ENCODE results near the gene IQSEC1.

The IQSEC1 gene

GRCh38 chr3:13053420-13053819 lies 19.8 kb downstream of the IQSEC1 start:
- H2BK15ac ChIP-seq (ENCODE audit: low read length) = no peak overlapping the region
- H2BK120ac ChIP-seq (ENCODE audit: low read depth, low read length) = no peak overlapping the region
- H3K9ac ChIP-seq (ENCODE audit: low read depth, low read length, poor library complexity) = no peak overlapping the region
- no peak overlapping the region for H2AK5ac ChIP-seq (ENCODE audit: low read depth, low read length)
- no peaks in the 10 kb centered on the region for H3K27me3 ChIP-seq (ENCODE audit: control insufficient read depth in 3 of 3, insufficient read depth in 3 of 3, low read depth in 1 of 3, low read length in 3 of 3)
- no peak overlapping the region for H4K8ac ChIP-seq (ENCODE audit: low read depth, low read length)
- no peak overlapping the region for H3K4me2 ChIP-seq (ENCODE audit: insufficient read depth, low read length, poor library complexity, severe bottlenecking)
- no peak overlapping the region for H3K23ac ChIP-seq (ENCODE audit: low read depth, low read length, poor library complexity)
- no peak overlapping the region for H3K4me3 ChIP-seq (ENCODE audit: low read length in 2 of 2)
- no peak overlapping the region for H2BK12ac ChIP-seq (ENCODE audit: low read length)
- H4K91ac ChIP-seq (ENCODE audit: low read depth, low read length, poor library complexity) = no peak overlapping the region
- no peak overlapping the region for H3K4ac ChIP-seq (ENCODE audit: low read length)
- DNase-seq (ENCODE audit: low spot score) = no peak
- no peaks in the 10 kb centered on the region for H3K36me3 ChIP-seq (replicated peaks in 1 of 2; ENCODE audit: control insufficient read depth in 2 of 2, insufficient read depth in 2 of 2, low read length in 2 of 2)
- H3K9me3 ChIP-seq (replicated peaks in 1 of 2; ENCODE audit: control insufficient read depth in 2 of 2, insufficient read depth in 1 of 2, low read depth in 1 of 2, low read length in 2 of 2) = no peaks in the 10 kb centered on the region
- no CpG with 5 or more reads among the region's 8 CpGs for WGBS, 2 donors (ENCODE audit: extremely low coverage in 2 of 2, insufficient read length in 2 of 2, insufficient replicate concordance in 1 of 2)
- H3K14ac ChIP-seq (ENCODE audit: low read length) = no peak overlapping the region
- no peak overlapping the region for H2AFZ ChIP-seq (ENCODE audit: low read length)
- H2BK5ac ChIP-seq (ENCODE audit: low read length) = peak overlapping the region; percentile 32
- no peak overlapping the region for H3K18ac ChIP-seq (ENCODE audit: low read length)
- peaks cover 14 to 15% of the 10 kb centered on the region in 2 donors for H3K4me1 ChIP-seq (ENCODE audit: control insufficient read depth in 2 of 2, insufficient read depth in 1 of 2, low read depth in 1 of 2, low read length in 2 of 2)
- peaks cover 2% of the 10 kb centered on the region for H3K79me1 ChIP-seq (ENCODE audit: low read depth, low read length)
- H3K27ac ChIP-seq (replicated peaks; ENCODE audit: low read length) = no peak overlapping the region

- peaks cover 2% of the 10 kb centered on the region for H3K79me1 ChIP-seq (ENCODE audit: low read depth, low read length)
- peaks cover 8 to 12% of the 10 kb centered on the region in 2 donors for H3K4me1 ChIP-seq (ENCODE audit: control insufficient read depth in 2 of 2, insufficient read depth in 1 of 2, low read depth in 1 of 2, low read length in 2 of 2)
- H3K4ac ChIP-seq (ENCODE audit: low read length) = no peak overlapping the region
- H3K27me3 ChIP-seq (ENCODE audit: control insufficient read depth in 3 of 3, insufficient read depth in 3 of 3, low read depth in 1 of 3, low read length in 3 of 3) = no peaks in the 10 kb centered on the region
- no peak overlapping the region for H2AFZ ChIP-seq (ENCODE audit: low read length)
- H3K14ac ChIP-seq (ENCODE audit: low read length) = no peak overlapping the region
- no peak overlapping the region for H3K4me3 ChIP-seq (ENCODE audit: low read length in 2 of 2)
- H2BK15ac ChIP-seq (ENCODE audit: low read length) = no peak overlapping the region
- H4K8ac ChIP-seq (ENCODE audit: low read depth, low read length) = no peak overlapping the region
- H3K9ac ChIP-seq (ENCODE audit: low read depth, low read length, poor library complexity) = no peak overlapping the region
- no peak overlapping the region for H3K4me2 ChIP-seq (ENCODE audit: insufficient read depth, low read length, poor library complexity, severe bottlenecking)
- no peaks in the 10 kb centered on the region for H3K9me3 ChIP-seq (replicated peaks in 1 of 2; ENCODE audit: control insufficient read depth in 2 of 2, insufficient read depth in 1 of 2, low read depth in 1 of 2, low read length in 2 of 2)
- no peak overlapping the region for H4K91ac ChIP-seq (ENCODE audit: low read depth, low read length, poor library complexity)
- WGBS, 2 donors (ENCODE audit: extremely low coverage in 2 of 2, insufficient read length in 2 of 2, insufficient replicate concordance in 1 of 2) = no CpG with 5 or more reads among the region's 16 CpGs
- no peaks in the 10 kb centered on the region for H3K36me3 ChIP-seq (replicated peaks in 1 of 2; ENCODE audit: control insufficient read depth in 2 of 2, insufficient read depth in 2 of 2, low read length in 2 of 2)
- no peak overlapping the region for H2BK120ac ChIP-seq (ENCODE audit: low read depth, low read length)
- no peak for DNase-seq (ENCODE audit: low spot score)
- H2BK12ac ChIP-seq (ENCODE audit: low read length) = no peak overlapping the region
- no peak overlapping the region for H3K27ac ChIP-seq (replicated peaks; ENCODE audit: low read length)
- H2AK5ac ChIP-seq (ENCODE audit: low read depth, low read length) = peak overlapping the region; percentile 16
- H3K23ac ChIP-seq (ENCODE audit: low read depth, low read length, poor library complexity) = no peak overlapping the region
- H2BK5ac ChIP-seq (ENCODE audit: low read length) = no peak overlapping the region
- H3K18ac ChIP-seq (ENCODE audit: low read length) = no peak overlapping the region
Measured at GRCh38 chr3:13052191-13052820, 20.9 kb downstream of the IQSEC1 start.

- Histone ChIP-seq H4K91ac (ENCODE audit: low read depth, low read length, poor library complexity) (no peak overlapping the region), H3K79me1 (ENCODE audit: low read depth, low read length) (peaks cover 2% of the 10 kb centered on the region), H3K14ac (ENCODE audit: low read length) (no peak overlapping the region), H3K27ac (replicated peaks; ENCODE audit: low read length) (no peak overlapping the region), H2AFZ (ENCODE audit: low read length) (no peak overlapping the region), H3K9ac (ENCODE audit: low read depth, low read length, poor library complexity) (no peak overlapping the region), H2BK120ac (ENCODE audit: low read depth, low read length) (no peak overlapping the region), H3K27me3 (ENCODE audit: control insufficient read depth in 3 of 3, insufficient read depth in 3 of 3, low read depth in 1 of 3, low read length in 3 of 3) (no peaks in the 10 kb centered on the region), H3K4me2 (ENCODE audit: insufficient read depth, low read length, poor library complexity, severe bottlenecking) (no peak overlapping the region), H4K8ac (ENCODE audit: low read depth, low read length) (no peak overlapping the region), H3K4me3 (ENCODE audit: low read length in 2 of 2) (no peak overlapping the region), H3K4me1 (ENCODE audit: control insufficient read depth in 2 of 2, insufficient read depth in 1 of 2, low read depth in 1 of 2, low read length in 2 of 2) (peaks cover 14 to 19% of the 10 kb centered on the region in 2 donors), H2AK5ac (ENCODE audit: low read depth, low read length) (peak overlapping the region; percentile 2), H3K23ac (ENCODE audit: low read depth, low read length, poor library complexity) (no peak overlapping the region), H3K18ac (ENCODE audit: low read length) (peak overlapping the region; percentile 70), H2BK12ac (ENCODE audit: low read length) (no peak overlapping the region), H2BK5ac (ENCODE audit: low read length) (no peak overlapping the region), H3K36me3 (replicated peaks in 1 of 2; ENCODE audit: control insufficient read depth in 2 of 2, insufficient read depth in 2 of 2, low read length in 2 of 2) (no peaks in the 10 kb centered on the region), H3K4ac (ENCODE audit: low read length) (no peak overlapping the region), H2BK15ac (ENCODE audit: low read length) (no peak overlapping the region), H3K9me3 (replicated peaks in 1 of 2; ENCODE audit: control insufficient read depth in 2 of 2, insufficient read depth in 1 of 2, low read depth in 1 of 2, low read length in 2 of 2) (no peaks in the 10 kb centered on the region)
- WGBS, 2 donors (ENCODE audit: extremely low coverage in 2 of 2, insufficient read length in 2 of 2, insufficient replicate concordance in 1 of 2) = no CpG with 5 or more reads among the region's 6 CpGs
- DNase-seq (ENCODE audit: low spot score) = no peak
Measured at GRCh38 chr3:13051581-13051980, 21.6 kb downstream of the IQSEC1 start.

- no peak for DNase-seq (ENCODE audit: low spot score)
- no peaks in the 10 kb centered on the region for H3K36me3 ChIP-seq (replicated peaks in 1 of 2; ENCODE audit: control insufficient read depth in 2 of 2, insufficient read depth in 2 of 2, low read length in 2 of 2)
- no peak overlapping the region for H2BK12ac ChIP-seq (ENCODE audit: low read length)
- H4K91ac ChIP-seq (ENCODE audit: low read depth, low read length, poor library complexity) = no peak overlapping the region
- no CpG with 5 or more reads among the region's 2 CpGs for WGBS, 2 donors (ENCODE audit: extremely low coverage in 2 of 2, insufficient read length in 2 of 2, insufficient replicate concordance in 1 of 2)
- H3K4me1 ChIP-seq (ENCODE audit: control insufficient read depth in 2 of 2, insufficient read depth in 1 of 2, low read depth in 1 of 2, low read length in 2 of 2) = peaks cover 19 to 25% of the 10 kb centered on the region in 2 donors
- peaks cover 2% of the 10 kb centered on the region for H3K79me1 ChIP-seq (ENCODE audit: low read depth, low read length)
- H2BK15ac ChIP-seq (ENCODE audit: low read length) = peak overlapping the region; percentile 30
- no peak overlapping the region for H3K4me3 ChIP-seq (ENCODE audit: low read length in 2 of 2)
- H3K27me3 ChIP-seq (ENCODE audit: control insufficient read depth in 3 of 3, insufficient read depth in 3 of 3, low read depth in 1 of 3, low read length in 3 of 3) = no peaks in the 10 kb centered on the region
- H3K14ac ChIP-seq (ENCODE audit: low read length) = no peak overlapping the region
- peak overlapping the region; percentile 42 for H2AK5ac ChIP-seq (ENCODE audit: low read depth, low read length)
- peak overlapping the region; percentile 85 for H3K18ac ChIP-seq (ENCODE audit: low read length)
- peak overlapping the region; percentile 2 for H3K9ac ChIP-seq (ENCODE audit: low read depth, low read length, poor library complexity)
- no peak overlapping the region for H2BK120ac ChIP-seq (ENCODE audit: low read depth, low read length)
- no peak overlapping the region for H3K4ac ChIP-seq (ENCODE audit: low read length)
- H3K9me3 ChIP-seq (replicated peaks in 1 of 2; ENCODE audit: control insufficient read depth in 2 of 2, insufficient read depth in 1 of 2, low read depth in 1 of 2, low read length in 2 of 2) = no peaks in the 10 kb centered on the region
- H4K8ac ChIP-seq (ENCODE audit: low read depth, low read length) = no peak overlapping the region
- H3K4me2 ChIP-seq (ENCODE audit: insufficient read depth, low read length, poor library complexity, severe bottlenecking) = no peak overlapping the region
- no peak overlapping the region for H3K27ac ChIP-seq (replicated peaks; ENCODE audit: low read length)
- peak overlapping the region; percentile 74 for H2AFZ ChIP-seq (ENCODE audit: low read length)
- H2BK5ac ChIP-seq (ENCODE audit: low read length) = no peak overlapping the region
- H3K23ac ChIP-seq (ENCODE audit: low read depth, low read length, poor library complexity) = no peak overlapping the region
Measured at GRCh38 chr3:13051066-13051465, 22.2 kb downstream of the IQSEC1 start.
